Epithelial cell of proximal tubule (primary cell): ENCODE measurements around the gene TMBIM6. TPM values are rescaled to one million over a fixed set of nuclear protein-coding genes. Genes with fewer than 3 reads are reported as not detected.

Experiments
- DNase-seq: peaks from one replicate; pipeline ENCODE4 v3.0.0-alpha.2; 2011; ENCODE audit warnings: low read depth
- H3K4me3 ChIP-seq: 2 replicates; pipeline ENCODE4 v1.5.1; 2011; ENCODE audit warnings: low read depth, mild to moderate bottlenecking, low read length
- total RNA-seq: library from RNA; depleted of rRNA; stranded (reverse); fragments of >200 nt; gene quantifications from 2 replicates; pipeline ENCODE4 v1.2.3, GENCODE V29; 2015
- TF ChIP-seq, protein P1 (sequence below): conservative IDR thresholded peaks from 2 replicates; pipeline ENCODE4 v1.5.1; 2012; ENCODE audit warnings: low read depth, mild to moderate bottlenecking, low read length

The TMBIM6 gene
- total RNA-seq, 1 donor from 2014 or later, result 436 TPM

DNA sequence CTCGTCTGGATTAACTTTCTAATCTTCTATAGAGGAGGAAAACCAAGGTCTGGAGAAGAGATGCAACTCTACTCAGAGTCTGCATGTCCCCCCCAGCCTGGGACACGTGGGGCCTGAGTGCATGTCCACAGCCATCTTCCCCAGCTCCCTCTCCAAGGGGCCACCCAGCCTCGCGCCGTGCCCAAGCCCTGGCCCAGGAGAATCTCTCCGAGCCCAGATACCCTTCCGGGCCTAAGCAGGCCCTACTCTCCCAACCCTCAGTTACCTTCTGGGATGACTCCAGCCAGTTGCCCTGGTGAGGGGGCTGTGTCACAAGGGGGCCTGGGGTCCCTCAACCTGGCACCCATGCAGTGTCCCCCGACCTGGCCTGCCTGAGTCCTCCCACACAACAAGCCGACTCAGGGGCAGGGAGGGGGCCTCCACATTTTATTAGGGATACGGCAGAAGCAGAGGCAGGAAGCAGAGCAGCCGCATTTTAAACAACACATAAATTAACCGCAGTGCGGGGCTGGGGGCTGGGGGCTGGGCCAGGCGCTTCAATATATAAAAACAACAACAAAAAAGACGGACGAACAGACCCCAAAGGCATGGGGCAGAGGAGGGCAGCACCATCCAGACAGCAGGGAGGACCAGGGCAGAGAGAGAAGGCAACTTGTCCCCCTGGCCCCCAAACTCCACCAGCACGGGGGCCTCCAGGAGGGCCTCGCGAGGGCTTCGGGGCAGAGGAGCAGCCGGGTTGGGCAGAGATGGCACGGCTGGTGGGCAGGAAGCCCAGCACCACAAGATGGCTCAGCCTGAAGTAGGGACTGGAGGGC lies 49.6 kb downstream of the TMBIM6 start:
- TF ChIP-seq, protein P1, sequence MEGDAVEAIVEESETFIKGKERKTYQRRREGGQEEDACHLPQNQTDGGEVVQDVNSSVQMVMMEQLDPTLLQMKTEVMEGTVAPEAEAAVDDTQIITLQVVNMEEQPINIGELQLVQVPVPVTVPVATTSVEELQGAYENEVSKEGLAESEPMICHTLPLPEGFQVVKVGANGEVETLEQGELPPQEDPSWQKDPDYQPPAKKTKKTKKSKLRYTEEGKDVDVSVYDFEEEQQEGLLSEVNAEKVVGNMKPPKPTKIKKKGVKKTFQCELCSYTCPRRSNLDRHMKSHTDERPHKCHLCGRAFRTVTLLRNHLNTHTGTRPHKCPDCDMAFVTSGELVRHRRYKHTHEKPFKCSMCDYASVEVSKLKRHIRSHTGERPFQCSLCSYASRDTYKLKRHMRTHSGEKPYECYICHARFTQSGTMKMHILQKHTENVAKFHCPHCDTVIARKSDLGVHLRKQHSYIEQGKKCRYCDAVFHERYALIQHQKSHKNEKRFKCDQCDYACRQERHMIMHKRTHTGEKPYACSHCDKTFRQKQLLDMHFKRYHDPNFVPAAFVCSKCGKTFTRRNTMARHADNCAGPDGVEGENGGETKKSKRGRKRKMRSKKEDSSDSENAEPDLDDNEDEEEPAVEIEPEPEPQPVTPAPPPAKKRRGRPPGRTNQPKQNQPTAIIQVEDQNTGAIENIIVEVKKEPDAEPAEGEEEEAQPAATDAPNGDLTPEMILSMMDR, result no peak
- H3K4me3 ChIP-seq, result no peak overlapping the region
- no peak for DNase-seq

DNA sequence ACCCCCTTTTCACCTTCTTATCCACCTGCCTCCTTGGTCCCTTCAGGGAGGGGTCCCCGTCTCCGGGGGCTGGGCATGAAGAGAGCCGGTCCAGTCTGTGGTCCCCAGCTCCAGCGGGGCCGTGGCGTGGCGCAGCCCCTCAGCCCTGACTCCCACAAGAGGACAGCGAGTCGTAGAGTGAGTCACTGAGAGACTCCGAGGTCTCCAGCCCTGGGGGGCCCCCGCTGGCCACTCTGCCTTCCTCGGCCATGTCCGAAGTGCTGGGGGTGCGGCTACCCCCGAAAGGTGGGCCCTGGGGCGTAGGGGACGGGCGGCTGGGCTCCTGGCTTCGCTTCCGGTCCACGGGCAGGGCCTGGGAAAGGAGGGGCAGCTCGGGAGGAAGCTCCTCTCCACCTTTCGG lies 50.3 kb downstream of the TMBIM6 start:
- no peak overlapping the region for H3K4me3 ChIP-seq
- TF ChIP-seq, protein P1, result no peak
- no peak for DNase-seq

- DNase-seq, result no peak
These were observed 51.0 kb downstream of the TMBIM6 start for GRCh38 chr12:49792181-49792970.

GRCh38 chr12:49792976-49793580 lies 51.7 kb downstream of the TMBIM6 start:
- H3K4me3 ChIP-seq, result no peak overlapping the region
- TF ChIP-seq, protein P1, result no peak

More at GRCh38 chr12:49792181-49792970, 51.0 kb downstream of the TMBIM6 start:
- TF ChIP-seq, protein P1, result no peak
- H3K4me3 ChIP-seq, result no peak overlapping the region

GRCh38 chr12:49793620-49794019 lies 52.3 kb downstream of the TMBIM6 start:
- no peak for DNase-seq
- TF ChIP-seq, protein P1, result no peak
- no peak overlapping the region for H3K4me3 ChIP-seq

More at GRCh38 chr12:49792976-49793580, 51.7 kb downstream of the TMBIM6 start:
- DNase-seq, result no peak

DNA sequence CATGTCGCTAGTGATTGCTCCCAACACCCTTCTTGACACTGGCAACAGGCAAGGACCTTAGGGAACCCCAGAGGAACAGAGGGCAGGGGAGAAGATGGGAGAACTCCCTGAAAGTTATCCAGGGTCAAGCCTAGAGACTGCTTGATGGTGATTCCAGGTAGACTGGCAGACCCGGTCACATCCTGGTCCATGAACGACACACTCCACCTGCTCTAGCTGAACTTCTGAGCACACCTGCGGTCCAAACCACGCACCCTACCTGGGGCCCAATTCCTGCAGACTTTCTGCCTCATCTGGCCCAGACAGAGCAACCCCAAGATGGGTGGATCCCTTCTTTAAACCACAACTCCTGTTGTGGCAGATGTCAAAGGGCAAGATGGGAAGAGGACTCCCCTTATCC lies 52.7 kb downstream of the TMBIM6 start:
- DNase-seq, result no peak
- H3K4me3 ChIP-seq, result no peak overlapping the region
- TF ChIP-seq, protein P1, result no peak
